Stimulated activated CD8-positive, alpha-beta memory T cell treated with anti-CD3 and anti-CD28 coated beads, Interleukin-15, amount 100 ng/mL, for 1 hour (primary cell): ENCODE results near the gene GBX1.

Experiments used
- DNase-seq: peaks from one replicate; pipeline ENCODE4 v3.0.0-alpha.2; 2020; ENCODE audit warnings: low read depth

Gene GBX1

GRCh38 chr7:151193203-151193978 is 25.9 kb upstream of the GBX1 start:
- no peak for DNase-seq

- DNase-seq = no peak
Observed at GRCh38 chr7:151192002-151192539, 24.6 kb upstream of the GBX1 start.

DNA sequence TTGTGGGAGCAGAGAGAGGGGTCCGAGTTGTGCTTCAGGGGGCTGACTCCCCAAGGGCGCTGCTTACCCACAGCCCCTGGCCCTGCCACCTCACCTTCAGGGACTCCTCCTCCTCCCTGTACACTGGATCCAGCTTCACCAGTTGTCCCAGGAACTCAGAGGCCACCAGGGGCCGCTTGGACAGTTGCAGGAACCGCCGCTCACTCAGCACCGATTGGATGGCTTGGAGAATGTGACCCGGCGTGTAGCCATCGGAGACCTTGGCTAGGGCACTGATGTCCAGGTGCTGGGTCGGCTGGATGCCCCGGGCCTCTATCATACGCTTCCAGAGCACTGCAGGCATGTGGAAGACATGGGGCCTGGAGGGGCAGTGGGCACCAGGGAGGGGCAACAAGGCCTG is 24.1 kb upstream of the GBX1 start:
- no peak for DNase-seq

GRCh38 chr7:151189038-151189437 is 21.5 kb upstream of the GBX1 start:
- DNase-seq = no peak

- no peak for DNase-seq
Observed at GRCh38 chr7:151188252-151188542, 20.7 kb upstream of the GBX1 start.

DNA sequence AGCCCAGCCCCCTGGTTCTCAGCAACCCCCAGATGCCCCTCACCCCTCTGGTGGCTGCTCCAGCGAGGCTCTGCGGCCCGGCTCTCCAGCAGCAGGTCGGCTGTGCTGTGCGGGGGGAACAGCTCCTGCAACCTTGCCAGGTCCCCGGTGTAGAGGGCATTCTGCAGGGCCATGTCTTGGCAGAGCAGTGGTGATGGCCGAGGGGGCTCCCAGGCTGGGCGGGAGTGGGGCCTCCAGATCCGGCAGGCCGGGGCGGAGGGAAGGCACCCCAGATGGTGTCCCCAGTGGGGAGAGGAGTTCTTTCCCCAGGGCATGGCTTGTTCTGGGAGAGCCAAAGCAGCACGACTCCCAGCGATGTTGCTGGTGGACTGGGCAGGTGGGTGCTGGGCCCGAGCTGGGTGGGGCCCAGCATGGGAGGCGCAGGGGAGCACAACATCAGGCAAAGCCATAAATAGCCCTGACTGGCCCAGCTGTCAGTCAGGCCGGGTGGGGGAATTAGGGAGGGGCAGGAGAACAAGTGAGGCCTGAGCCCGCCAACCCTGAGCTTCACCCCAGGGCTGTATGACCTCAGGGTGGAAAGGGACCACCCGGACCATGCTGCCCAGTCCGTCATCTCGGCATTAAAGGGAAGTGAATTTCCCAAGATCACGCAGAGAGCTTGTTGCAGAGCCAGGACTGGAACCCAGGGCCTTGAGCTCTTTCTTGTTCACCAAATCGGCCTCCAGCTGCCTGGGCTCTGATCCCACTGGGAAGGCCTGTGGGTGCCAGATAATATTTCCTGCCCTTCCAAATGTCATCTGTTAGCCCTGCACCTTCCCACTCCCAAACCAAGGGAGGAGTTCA is 20.1 kb upstream of the GBX1 start:
- no peak for DNase-seq

- no peak for DNase-seq
Observed at GRCh38 chr7:151186640-151187408, 19.3 kb upstream of the GBX1 start, which contains the start of gene ASB10. ASB10 (minus strand) TSS chr7:151187250; CDS start chr7:151187130, 120 bp downstream.

DNA sequence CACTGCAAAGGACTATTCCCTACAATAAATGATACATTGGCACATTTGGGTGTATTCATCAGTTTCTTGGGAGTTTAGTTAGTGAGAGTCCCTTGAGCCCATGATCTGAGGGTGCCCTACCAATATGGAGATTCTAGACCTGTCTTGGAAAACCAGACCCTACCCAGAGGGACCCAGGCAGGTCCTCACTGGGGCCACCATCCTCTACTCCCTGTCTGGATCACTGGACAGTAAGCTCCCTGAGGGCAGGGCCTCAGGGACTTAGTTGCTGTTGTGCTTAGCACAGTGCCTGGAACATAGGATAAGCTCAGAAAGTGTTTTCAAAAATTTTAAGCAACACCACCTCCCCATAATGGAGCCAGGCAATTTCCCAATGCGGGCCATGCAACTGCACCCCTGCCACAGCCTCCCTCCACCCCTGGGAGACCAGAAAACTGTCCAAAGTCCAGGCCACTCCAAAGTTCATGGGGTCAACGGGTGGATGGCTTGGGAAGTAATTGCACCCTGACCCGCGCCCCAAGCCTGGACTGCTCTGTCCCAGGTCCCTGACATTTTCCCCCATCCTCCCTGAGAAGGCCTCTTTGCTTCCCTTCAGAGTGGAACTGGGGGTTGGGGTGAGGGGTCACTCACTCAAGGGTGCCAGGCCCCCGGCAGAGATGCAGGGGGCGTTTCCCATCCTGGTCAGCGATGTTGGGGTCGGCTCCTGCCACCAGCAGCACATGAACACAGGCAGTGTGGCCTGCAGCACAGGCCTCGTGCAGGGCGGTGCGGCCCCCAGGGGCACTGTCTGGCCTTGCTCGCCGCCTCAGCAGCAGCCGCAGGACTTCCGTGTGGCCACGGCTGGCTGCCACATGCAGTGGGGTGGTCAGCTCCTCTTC is 18.5 kb upstream of the GBX1 start:
- no peak for DNase-seq

GRCh38 chr7:151181011-151181431 is 13.5 kb upstream of the GBX1 start:
- DNase-seq = no peak

DNA sequence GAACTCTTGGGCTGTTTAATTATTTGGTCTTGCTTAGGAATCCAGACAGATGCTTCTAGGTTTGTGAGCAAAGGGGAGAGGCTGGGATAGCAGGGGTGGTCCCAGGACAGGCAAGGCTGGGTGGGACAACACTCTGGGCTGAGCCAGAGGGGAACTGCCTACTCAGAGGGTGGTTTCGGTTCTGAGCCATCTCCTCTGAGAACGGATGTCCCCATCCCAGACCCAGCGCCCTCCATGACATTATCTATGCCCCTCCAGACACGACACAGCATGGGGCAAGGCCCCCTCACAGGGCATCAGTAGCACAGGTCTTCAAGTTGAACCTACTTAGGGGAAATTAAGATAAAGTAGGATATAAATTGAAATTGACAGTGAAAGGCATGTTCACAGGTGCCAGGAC is 12.5 kb upstream of the GBX1 start:
- DNase-seq = no peak

GRCh38 chr7:151179287-151179860 is 11.9 kb upstream of the GBX1 start:
- no peak for DNase-seq

DNA sequence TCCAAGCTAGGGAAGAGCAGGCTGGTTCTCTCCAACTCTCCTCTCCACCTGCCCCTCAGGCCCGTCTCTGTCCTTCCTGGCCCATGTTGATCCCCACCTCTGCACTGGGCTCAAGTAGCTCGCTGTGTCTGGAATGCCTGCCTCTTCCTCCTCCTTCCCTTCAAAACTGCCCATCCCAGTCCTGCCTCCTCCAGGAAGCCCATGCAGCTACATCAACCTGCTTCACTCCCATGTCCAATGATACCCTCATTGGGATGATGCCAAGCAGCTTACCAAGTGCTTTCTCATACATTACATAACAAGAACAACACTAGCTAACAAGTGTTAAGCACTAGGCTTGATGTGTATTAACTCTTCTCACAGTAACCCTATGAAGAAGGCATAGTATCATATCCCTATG is 11.3 kb upstream of the GBX1 start:
- no peak for DNase-seq

- DNase-seq = no peak
Observed at GRCh38 chr7:151178236-151178635, 10.7 kb upstream of the GBX1 start.

DNA sequence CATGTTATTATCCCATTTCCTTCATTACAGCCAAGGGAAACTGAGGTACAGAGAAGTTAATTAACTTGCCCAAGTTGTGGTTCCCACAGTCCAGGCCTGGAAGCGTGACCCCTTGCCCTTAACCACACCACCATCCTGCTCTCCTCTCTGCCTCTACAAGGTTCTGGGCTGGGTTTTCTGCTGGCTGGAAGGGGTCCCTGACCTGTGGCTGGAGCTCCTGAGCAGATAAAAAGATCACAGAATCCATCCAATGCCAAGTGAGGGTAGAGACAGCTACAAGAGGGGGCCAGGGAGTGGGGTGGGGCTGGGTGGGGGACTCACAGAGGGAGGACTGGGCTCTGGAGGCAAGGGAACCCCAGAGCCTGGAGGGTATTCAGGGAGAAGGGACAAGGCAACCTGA is 9.8 kb upstream of the GBX1 start:
- DNase-seq = no peak

GRCh38 chr7:151176401-151176800 is 8.9 kb upstream of the GBX1 start:
- DNase-seq = no peak

- no peak for DNase-seq
Observed at GRCh38 chr7:151175793-151176311, 8.4 kb upstream of the GBX1 start.

DNA sequence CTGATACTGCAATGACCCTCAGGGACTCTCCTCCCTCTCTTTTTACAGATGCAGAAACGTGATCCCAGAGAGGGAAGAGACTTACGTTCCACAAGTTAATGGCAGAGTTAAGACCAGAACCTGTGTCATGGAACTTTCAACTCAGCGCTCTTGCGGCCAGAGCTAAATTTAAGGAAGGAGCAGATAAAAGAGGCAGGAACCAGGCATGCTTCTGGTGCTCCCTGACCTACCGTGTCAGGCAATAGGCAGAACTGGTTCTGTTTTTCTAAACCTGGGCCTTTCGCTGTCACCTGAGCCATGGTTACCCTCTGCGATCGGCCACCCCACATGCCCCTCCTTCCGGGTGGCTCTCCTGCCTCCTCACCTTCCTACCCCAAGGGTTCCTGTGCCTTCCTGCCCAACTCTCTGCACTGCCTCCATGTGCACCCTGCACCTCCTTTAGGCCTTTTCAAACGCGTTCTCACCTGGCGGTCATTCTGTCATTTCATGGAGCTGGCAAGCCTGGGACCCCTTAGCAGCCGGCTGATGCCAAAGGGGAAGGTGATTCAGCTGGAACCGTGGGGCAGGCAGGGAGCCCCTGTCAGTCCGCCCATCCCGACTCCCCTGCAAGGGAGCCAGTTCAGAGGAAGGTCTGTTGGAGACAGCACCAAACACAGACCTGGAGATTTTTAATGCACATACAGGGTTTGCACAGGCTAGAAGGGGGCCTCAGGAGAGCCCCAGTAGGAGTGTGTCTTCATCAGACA is 7.7 kb upstream of the GBX1 start:
- no peak for DNase-seq

GRCh38 chr7:151174246-151175046 is 7.0 kb upstream of the GBX1 start:
- DNase-seq = no peak
